ENCODE data around the gene SAYSD1.

SAYSD1 gene

GRCh38 chr6:39079197-39080125 is 35.5 kb downstream of the SAYSD1 start:
- DNase-seq (ENCODE audit: low read depth in 2 of 2), result no peak

DNA sequence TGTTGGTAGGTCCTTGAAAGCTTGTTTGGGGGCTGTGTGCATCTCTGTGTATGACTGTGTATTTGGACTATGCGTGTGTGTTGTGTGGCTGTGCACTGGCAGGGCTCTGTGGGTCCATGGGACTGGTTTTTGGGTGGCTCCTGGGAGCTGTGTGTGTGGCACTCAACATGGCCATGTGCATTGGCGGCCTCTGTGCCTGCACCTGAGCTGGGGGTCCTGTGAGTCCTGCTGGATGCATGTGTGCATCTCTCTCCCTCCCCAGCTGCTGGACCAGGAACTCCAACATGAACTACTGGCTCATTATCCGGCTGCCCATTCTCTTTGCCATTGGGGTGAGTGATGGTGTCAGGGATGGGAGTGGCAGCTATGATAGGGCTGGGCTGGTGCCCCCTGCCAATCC is 36.3 kb downstream of the SAYSD1 start:
- DNase-seq (ENCODE audit: low read depth in 2 of 2), result no peak

- no peak for DNase-seq (ENCODE audit: low read depth in 2 of 2)
Measured at GRCh38 chr6:39077882-39078594, 36.9 kb downstream of the SAYSD1 start.

DNA sequence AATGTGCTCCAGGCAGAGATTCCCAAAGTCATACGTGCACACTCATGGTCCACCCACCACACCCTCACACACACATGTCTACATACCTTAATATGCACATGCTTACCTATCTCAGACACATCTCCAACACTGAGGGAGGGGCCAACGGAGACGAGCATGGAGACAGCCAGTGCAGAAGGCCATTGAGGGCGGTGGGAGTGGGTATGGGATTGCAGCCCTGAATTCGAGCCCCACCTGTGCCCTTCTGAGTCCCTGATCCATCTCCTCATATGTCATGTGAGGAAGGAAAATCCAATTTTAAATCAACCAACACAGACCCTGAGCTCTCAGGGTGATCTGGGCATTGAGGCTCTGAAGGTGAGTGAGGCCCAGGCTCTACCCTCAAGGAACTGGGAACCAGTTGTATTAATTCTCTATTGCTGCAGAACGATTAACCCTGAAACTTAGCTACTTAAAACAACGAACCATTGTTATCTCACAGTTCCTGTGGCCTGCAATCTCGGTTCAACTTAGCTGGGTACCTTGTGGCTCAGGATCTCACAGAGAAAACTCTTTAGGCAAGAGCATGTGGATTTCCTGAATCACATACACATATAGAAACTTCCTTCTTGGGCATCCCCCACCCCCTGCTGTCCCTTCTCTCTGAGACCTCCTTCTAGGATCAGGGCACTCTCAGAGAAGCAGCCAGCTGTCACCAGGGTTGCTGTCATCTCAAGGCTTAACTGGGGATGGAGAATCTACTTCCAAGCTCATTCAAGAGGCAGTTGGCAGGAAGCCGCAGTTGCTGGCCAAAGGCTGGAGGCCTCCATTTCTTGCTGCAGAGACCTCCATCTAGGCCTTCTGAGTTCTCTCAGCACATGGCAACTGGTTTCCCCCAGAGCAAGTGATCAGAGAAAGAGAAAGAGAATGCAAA is 38.1 kb downstream of the SAYSD1 start:
- DNase-seq (ENCODE audit: low read depth in 2 of 2), result no peak

DNA sequence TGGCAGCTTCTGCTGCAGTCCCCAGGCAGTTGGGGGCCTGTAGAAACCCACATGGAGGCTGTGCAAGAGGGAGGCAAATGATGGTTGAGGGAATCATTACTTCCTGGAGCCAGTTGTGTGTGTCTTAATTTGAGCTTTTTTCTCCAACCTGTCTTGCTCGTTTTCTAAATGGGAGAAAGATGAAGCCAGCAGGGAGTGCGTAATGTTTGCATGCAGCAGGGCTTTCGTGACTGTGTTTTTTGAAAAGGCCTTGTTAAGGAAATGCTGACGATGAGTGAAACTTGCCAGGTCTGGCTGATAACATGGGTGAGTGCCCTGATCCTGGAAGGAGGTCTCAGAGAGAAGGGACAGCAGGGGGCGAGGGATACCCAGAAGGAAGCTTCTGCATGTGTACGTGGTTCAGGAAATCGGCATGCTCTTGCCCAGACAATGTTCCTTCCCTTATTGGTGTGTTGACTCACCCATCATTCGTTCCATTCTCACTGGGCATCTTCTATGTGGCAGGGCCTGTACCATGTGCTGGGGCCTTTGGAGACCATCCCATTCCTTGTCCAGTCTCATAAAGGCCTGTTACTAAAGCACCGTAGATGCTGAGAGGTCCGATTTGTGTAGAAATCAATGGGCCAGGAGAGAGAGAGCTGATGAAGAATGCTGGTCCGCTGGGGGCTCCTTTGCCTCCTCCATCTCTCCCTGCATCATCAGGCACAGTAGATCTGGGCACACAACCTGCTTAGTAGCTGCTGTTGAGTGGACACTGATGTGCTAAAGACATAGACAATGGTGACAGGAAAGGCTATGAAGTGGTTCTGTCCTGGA is 39.0 kb downstream of the SAYSD1 start:
- DNase-seq (ENCODE audit: low read depth in 2 of 2), result no peak

DNA sequence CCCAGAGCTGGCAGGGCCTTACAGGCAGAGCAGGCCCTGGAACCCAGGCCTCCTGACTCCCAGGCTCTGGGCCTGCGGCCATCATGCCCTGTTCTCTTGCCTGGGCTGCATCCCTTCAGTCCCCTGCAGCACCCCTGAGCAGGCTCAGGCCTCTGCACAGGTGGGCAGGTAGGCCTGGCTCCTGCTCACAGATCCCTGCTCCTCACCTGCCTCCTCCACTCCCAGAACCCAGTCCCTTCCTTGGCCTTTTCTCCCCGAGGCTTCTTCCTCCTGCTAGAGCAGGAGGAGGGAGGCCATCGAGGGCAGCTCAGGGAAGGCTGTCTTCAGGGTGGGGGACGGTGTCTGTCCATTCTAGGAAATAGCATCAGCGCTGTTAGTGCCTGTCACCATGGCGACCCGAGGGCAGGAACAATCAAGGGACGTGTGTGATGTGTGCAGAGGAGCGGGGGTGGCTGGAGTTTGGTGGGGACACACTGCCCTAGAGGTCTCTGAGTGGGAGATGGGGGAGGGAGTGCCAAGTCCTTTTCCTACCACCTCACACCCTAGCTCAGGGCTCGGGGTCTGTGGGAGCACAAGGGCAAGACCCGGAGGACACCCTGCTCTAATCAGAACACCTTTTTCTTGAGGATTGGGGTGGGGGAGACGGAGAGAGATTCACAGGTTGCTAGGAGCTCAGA is 39.8 kb downstream of the SAYSD1 start:
- DNase-seq (ENCODE audit: low read depth in 2 of 2), result no peak

DNA sequence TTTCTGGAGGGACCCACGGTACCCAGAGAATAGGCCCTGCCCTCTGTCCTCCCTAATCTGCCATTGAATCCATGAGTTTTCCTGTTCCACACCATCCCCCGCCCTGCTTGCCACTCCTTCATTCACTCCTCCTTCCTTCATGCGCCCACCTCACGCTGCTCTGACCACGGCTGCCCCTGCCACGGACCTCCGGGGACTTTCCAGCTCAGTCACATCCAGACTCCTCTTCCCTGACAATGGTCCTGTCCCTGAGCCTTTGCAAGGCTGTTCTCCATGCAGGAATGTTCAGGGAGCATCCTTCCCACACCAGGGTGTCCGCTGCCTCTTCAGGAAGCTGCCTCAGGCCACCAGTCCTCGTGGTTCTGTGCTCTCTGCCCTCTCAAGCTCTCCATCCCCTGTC is 40.5 kb downstream of the SAYSD1 start:
- DNase-seq (ENCODE audit: low read depth in 2 of 2), result no peak

DNA sequence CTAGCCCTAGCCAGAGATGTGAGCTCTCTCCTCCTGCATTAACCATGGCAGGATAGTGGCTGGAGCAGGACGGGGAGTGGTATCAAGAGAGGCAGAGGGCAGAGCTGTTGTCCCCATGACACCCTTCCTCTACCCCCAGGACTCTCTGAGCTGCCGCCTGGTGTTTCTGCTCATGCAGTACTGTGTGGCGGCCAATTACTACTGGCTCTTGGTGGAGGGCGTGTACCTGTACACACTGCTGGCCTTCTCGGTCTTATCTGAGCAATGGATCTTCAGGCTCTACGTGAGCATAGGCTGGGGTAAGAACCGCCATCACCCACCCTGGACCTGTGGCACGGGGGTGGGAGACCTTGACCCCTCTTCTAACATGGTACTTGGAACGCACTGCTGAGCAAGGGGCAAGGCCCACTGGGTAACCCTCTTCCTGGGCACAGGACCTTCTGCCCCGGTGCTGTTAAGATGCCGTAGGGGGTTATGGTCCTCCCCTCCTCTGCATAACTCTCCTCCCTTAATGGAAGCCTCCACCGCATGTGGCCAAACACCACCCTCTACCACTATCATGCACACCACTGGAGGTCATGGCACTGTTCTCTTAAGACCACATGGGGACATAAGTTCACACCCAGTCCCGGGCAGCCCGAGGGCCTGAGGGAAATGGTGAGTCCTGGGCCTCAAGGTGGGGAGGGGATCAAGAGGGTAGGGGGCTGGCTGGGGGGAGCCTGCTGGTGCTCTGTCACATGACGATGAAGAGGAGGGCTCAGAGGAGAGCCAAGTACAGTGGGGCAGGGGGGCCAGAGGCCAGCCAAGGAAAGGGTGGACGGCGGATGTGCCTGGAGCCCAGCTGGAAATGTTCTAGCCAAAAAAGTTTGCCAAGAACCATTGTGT is 41.3 kb downstream of the SAYSD1 start:
- no peak for DNase-seq (ENCODE audit: low read depth in 2 of 2)

DNA sequence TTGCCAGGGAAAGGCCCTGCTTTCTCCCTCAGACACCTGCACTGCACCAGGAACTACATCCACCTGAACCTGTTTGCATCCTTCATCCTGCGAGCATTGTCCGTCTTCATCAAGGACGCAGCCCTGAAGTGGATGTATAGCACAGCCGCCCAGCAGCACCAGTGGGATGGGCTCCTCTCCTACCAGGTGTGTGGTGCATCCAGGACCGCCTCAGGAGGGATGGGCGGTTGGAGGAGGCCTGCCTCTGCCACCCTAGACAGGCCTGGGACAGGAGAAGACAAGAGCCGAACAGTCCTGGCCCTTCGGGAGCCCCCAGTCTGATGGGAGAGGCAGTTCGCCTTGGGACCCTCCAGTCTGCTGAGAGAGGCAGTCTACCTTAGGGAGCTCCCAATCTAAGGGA is 42.2 kb downstream of the SAYSD1 start:
- DNase-seq (ENCODE audit: low read depth in 2 of 2), result no peak

DNA sequence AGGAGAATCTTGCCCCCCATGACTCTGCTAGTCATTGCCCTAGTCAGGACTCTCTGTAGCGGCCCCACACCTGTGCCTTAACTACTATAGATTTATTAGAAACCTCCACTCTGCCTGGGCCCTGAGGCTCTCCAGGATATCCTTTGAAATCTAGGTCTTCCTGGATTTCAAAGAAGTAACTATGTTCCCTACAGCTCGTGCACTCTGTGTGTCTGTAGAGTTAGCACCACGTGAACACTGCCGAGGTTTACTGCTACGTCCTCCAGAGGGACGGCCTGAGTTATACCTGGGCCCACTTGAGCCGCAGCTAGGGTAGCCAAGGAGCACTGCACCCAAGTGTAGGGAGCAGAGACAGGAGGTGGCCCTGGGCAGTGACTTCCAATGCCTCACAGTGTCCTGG is 46.6 kb downstream of the SAYSD1 start:
- no peak for DNase-seq (ENCODE audit: low read depth in 2 of 2)

GRCh38 chr6:39065561-39065960 is 49.4 kb downstream of the SAYSD1 start:
- no peak for DNase-seq (ENCODE audit: low read depth in 2 of 2)

DNA sequence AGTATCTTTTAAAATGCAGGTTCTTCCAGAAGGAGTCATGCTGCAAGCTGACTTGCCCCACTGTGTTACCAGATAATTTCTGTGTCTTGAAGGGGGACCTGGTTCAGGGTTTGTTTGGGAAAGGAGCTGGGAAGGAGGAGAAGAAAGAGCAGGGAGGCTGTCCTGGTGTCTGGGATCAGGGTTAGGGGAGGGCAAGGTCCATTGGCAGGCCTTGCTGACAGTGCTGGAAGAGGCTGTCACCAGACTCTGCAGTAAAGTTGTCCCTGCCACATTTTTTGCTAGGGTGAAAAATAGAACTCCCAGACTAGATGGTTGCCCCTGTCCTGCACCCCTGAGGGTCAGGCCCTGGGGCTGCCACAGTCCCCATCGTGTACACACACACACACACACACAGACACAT is 51.5 kb downstream of the SAYSD1 start:
- DNase-seq (ENCODE audit: low read depth in 2 of 2), result no peak

- no peak for DNase-seq (ENCODE audit: low read depth in 2 of 2)
Measured at GRCh38 chr6:39062014-39062740, 52.8 kb downstream of the SAYSD1 start.

- DNase-seq (ENCODE audit: low read depth in 2 of 2), result no peak
Measured at GRCh38 chr6:39061588-39061987, 53.4 kb downstream of the SAYSD1 start.

DNA sequence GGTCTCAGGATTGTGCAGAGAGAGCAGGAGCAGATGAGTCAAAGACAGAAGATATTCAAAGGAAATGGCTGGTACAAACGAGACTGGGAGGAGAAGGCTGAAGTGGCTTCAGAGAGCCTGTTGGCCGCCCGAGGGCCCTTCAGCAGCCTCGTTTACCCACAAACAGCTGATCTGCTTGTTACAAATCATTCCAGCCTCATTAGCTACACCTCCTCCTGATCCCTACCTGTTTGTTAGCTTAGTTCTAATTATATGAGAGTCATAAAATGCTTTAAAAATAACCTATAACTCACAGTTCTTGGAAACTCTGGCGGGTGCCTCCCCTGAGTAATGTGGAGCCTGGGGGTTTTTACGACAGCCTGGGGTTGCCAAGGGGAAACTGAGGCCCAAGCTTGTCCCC is 53.8 kb downstream of the SAYSD1 start:
- DNase-seq (ENCODE audit: low read depth in 2 of 2), result no peak

DNA sequence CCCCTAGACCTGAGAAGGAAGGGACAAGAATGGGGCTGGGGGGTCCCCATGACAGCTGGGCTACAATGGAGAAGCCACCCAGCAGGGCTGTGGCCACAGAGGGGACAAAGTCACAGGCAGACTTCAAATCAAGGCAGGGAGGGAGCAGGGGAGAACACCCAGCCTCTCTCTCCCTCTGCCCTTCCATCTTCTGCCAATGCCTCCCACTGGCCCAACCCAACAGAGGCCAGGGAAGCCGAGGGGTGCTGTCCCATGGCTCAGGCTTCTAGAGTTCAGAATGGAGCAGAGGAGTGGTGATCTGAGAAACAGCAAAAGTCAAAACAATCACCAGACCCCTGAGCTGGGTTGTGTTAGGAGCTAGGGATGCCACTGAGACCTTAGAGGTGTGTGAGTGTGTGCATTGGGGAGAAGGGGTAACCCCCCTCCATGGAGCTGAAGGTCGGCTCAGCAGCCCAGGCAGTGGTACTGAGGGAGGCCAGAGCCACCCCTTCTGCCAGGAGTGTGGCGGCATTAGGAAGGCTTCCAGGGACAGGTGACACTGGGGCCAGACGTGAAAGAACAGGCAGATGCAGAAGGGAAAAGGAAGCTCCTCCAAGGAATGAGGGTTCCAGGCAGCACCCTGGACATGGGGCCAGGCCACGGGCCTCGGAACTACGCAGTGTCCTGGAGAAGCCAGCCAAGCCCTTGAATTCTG is 54.4 kb downstream of the SAYSD1 start:
- no peak for DNase-seq (ENCODE audit: low read depth in 2 of 2)

DNA sequence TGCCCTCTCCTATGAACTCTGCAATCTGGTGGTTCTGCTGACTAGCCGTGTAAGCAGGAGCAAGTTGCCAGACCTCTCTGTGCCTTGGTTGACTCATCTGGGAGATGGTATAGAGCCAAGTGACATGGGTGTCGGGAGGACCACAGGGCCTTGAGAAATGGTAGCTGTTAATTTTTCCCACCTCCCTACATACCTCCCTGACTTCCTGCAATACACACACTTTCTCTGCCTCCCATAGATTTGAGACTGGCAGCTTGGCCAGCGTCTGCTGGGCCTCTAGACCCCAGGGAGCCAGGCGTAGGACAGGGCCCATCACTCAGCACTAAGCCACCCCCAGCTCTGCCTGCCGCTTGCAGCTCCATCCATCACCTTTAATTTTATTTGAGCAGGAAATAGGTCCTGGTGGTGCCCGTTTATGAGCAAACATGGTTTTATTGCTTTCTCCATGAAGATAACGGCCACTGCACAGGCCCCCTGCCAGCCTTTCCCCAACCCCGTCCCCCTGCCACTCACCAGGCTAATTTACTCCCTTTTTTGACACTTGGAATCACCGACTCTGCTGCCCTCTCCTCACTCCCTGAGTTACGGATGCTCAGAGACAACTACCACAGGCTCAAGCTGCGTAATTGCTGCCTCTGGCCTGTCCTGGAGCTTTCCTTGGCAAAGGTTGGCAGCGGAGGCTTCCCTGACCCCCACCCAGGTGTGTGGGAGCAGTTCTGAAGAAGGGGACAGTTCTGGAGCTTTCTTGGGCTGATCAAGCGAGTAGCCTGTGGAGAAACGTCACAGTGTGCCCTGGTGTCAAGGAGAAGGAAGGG is 55.3 kb downstream of the SAYSD1 start:
- no peak for DNase-seq (ENCODE audit: low read depth in 2 of 2)
